Aortic smooth muscle cell (primary cell): Measurements from ENCODE around the gene CHMP4B. TPM values are rescaled to one million over a fixed set of nuclear protein-coding genes. Genes with fewer than 3 reads are reported as not detected.

ENCODE experiments used
- total RNA-seq: library from RNA; depleted of rRNA; stranded (reverse); fragments of >200 nt; gene quantifications from 2 replicates; pipeline ENCODE4 v1.2.3, GENCODE V29; 2014

The CHMP4B gene
- total RNA-seq = 38.0 and 58.0 TPM in 2 replicates

GRCh38 chr20:33810885-33811775 lies at the start of gene CHMP4B:
Gene CHMP4B (plus strand): TSS chr20:33811348. CDS start chr20:33811469, 121 bp downstream.

Other genes starting within 250 kb of the CHMP4B start
- gene C20orf144, start 149.0 kb upstream of the CHMP4B start, total RNA-seq = 0.12 and 0.13 TPM in 2 replicates
- gene ACTL10, start 144.4 kb upstream of the CHMP4B start, total RNA-seq = 2.1 and 2.6 TPM in 2 replicates
- 14.4 and 15.1 TPM in 2 replicates for gene NECAB3, start 136.9 kb upstream of the CHMP4B start, total RNA-seq
- 6.0 and 14.1 TPM in 2 replicates for gene E2F1, start 125.0 kb upstream of the CHMP4B start, total RNA-seq
- 6.9 and 7.0 TPM in 2 replicates for gene PXMP4, start 91.0 kb upstream of the CHMP4B start, total RNA-seq
- 0.92 and 1.3 TPM in 2 replicates for gene ZNF341, start 79.4 kb upstream of the CHMP4B start, total RNA-seq
- gene RALY, start 182.6 kb downstream of the CHMP4B start, total RNA-seq = 66.8 and 76.4 TPM in 2 replicates